ENCODE data around the gene MBIP.

The MBIP gene

DNA sequence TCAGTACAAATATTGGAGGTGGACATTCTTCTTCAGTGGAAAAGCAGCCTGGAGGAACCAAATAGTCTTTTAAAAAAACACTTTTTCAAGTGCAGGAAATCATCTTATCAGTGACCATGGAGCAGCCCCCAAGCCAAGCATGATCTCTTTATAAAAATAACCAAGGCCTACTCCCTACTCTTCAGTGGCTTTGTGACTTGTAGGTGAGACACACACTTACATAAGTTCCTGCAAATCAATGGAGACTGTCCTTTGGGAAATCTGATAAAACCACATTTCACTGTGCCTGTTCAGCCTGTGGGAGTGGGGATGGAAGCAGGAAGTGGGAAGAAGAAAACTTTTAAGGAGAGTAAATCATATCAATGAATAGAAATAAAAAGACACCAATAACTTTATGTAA, 56.3 kb downstream of the MBIP start:
- peaks cover 29% of the 10 kb centered on the region for H3K27me3 Mint-ChIP-seq
- no peak overlapping the region for H3K4me3 Mint-ChIP-seq
- no peaks in the 10 kb centered on the region for H3K36me3 Mint-ChIP-seq (ENCODE audit: low read depth)
- peaks cover 7% of the 10 kb centered on the region for H3K4me1 Mint-ChIP-seq (ENCODE audit: low read depth)
- peaks cover 5% of the 10 kb centered on the region for H3K9me3 Mint-ChIP-seq
- H3K27ac Mint-ChIP-seq, result no peak overlapping the region

DNA sequence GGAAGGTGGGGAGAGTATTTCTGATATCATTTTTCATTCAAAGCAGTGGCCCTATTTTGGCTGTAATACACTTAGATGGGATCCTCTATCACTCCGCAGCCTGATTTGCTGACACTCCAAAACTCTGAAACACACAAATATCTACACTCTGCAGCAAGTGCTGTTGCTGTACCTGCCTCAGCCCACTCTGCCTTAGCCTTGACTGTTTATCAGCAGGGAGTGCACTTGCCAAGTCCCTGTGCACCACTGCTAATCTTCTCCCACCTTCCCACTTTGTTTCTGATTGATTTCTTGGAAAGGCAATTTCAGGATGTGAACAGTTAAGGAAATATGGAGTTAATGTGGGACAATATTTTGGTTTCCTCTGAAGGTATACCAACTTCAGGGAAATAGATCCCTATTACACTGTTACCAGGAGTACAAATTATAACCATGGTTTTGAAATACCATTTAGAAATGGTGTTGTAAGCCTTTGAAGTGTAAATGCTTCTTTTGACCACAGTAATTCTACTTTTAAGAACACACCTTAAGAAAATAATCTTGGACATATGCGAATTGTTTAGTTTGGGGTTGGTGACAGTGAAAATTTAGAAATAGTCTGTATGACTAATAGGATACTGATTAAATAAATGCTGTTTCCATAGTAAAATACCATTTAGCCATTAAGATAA, 59.3 kb downstream of the MBIP start:
- Mint-ChIP-seq H3K36me3 (ENCODE audit: low read depth) (no peaks in the 10 kb centered on the region), H3K27me3 (peaks cover 23% of the 10 kb centered on the region), H3K27ac (no peak overlapping the region), H3K4me3 (no peak overlapping the region), H3K9me3 (peaks cover 5% of the 10 kb centered on the region), H3K4me1 (ENCODE audit: low read depth) (peaks cover 7% of the 10 kb centered on the region)

DNA sequence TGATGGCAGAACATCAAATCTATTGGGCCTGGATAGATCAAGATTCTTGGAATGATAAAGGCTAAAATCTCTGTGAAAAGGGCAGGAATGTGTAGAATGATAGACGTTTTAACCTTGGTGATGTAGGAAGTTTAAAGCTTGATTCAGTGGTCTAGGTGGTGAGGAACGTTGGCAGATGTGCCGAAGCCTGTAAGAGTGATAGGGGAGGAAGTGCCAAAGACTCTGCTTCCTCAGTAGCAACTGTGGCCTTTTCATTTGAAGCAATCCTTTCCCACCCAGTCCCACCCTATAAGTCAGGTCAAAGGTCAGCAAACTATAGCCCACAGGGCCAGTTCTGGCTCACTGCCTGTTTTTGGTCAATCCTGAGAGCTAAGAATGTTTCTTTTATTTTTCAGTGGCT, 62.2 kb downstream of the MBIP start:
- no peaks in the 10 kb centered on the region for H3K36me3 Mint-ChIP-seq (ENCODE audit: low read depth)
- H3K4me3 Mint-ChIP-seq, result no peak overlapping the region
- no peaks in the 10 kb centered on the region for H3K4me1 Mint-ChIP-seq (ENCODE audit: low read depth)
- no peaks in the 10 kb centered on the region for H3K9me3 Mint-ChIP-seq
- H3K27ac Mint-ChIP-seq, result no peak overlapping the region
- H3K27me3 Mint-ChIP-seq, result peaks cover 22% of the 10 kb centered on the region

DNA sequence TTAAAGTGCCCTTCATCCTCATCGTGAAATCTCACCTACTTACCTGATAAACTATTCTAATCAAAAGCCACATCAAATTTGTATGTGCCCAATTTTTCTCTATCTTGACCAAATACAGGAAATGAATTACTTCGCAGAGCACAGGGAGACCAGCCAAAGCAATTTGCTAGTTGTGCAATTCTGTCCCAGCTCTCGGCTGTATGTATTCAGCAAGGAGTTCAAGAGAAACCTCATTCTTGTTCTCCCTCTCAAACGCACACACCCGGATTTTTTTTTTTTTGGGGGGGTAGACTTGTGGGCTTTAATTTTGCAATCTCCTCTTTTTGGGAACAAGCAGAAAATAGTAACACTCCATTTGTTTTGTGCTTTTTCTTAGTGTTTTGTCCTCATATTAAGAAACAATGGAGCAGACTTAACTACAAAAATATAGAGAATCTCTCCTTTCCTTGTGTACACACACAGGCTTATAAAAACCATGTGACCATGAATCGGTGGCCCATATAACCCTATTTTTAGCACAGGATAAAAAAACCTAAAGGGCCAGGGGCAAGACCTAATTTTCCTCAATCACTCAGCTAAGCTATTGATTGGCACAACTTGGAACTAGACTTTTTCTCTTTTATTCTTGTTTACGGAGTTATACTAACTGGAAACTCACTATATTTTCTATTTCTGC, 64.2 kb downstream of the MBIP start:
- no peak overlapping the region for H3K4me3 Mint-ChIP-seq
- H3K27me3 Mint-ChIP-seq, result peaks cover 21% of the 10 kb centered on the region
- no peak overlapping the region for H3K27ac Mint-ChIP-seq
- H3K36me3 Mint-ChIP-seq (ENCODE audit: low read depth), result no peaks in the 10 kb centered on the region
- no peaks in the 10 kb centered on the region for H3K9me3 Mint-ChIP-seq
- H3K4me1 Mint-ChIP-seq (ENCODE audit: low read depth), result no peaks in the 10 kb centered on the region

DNA sequence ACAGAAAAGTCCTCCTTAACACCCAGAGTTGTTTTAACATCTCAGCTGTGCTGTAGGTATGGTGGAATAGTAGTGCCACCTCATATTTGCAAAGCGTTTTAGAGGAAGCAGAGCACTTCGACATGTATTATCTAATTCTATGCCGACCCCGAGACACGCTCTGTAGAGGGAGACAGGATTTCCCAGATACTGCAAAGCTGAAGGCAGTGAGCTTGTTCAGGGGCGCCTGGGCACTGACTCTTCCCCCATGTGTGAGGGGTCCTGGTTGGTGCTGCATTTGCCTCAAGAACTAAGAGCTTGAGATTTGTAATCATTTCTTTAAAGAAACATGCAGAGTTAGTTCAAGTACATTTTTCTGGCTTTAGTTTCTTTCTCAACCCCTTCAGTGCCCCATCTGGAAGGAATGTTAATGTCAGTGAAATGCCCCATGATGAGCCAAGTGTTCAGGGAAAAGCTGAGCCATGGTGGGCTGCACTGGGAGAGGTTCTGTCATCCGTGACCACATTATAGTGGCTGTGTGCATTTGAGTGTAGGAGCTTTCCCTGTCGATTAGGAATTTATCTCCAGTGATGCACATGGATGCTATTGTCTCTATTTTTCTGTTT, 66.3 kb downstream of the MBIP start:
- Mint-ChIP-seq H3K36me3 (ENCODE audit: low read depth) (no peaks in the 10 kb centered on the region), H3K27me3 (peaks cover 21% of the 10 kb centered on the region), H3K4me1 (ENCODE audit: low read depth) (no peaks in the 10 kb centered on the region), H3K4me3 (no peak overlapping the region), H3K9me3 (no peaks in the 10 kb centered on the region), H3K27ac (no peak overlapping the region)

Measured in stimulated activated naive CD8-positive, alpha-beta T cell treated with anti-CD3 and anti-CD28 coated beads, Interleukin-15, Interleukin-2, amounts not matched to agents 100 ng/mL and 50 ng/mL, for 24 hours (primary cell).